GM23248 (cell line): ENCODE results near the gene IGFBPL1.

Experiments
- EZH2 ChIP-seq: fragments of 200-600 bp; sonication (generic); IDR thresholded peaks from 2 replicates; pipeline ENCODE4 v1.6.1; 2018; ENCODE audit warnings: antibody characterized with exemption, mild to moderate bottlenecking; ENCODE audit not compliant: insufficient read depth, poor library complexity, severe bottlenecking
- EZH2phosphoT487 ChIP-seq: fragments of 200-600 bp; sonication (generic); IDR thresholded peaks from 2 replicates; pipeline ENCODE4 v1.6.1; 2018; ENCODE audit warnings: antibody characterized with exemption, moderate library complexity, mild to moderate bottlenecking, low read depth; ENCODE audit not compliant: insufficient read depth

GRCh38 chr9:38359689-38360385 is 64.4 kb downstream of the IGFBPL1 start:
- TF ChIP-seq EZH2phosphoT487 (no peak), EZH2 (no peak)
